Mammary epithelial cell (primary cell): ENCODE results near the gene USP9X.

ENCODE experiments used
- EZH2 ChIP-seq: IDR thresholded peaks from 2 replicates; pipeline ENCODE4 v1.6.1; 2012; ENCODE audit warnings: low read length, inconsistent platforms, borderline replicate concordance
- TF ChIP-seq, protein P1 (sequence below), 2 donors: IDR thresholded peaks in 1 of 2; conservative IDR thresholded peaks in 1 of 2; 2 replicates each; pipeline ENCODE4 v1.5.1; 2011 to 2012; ENCODE audit warnings: inconsistent platforms in 2 of 2, low read length in 2 of 2, mild to moderate bottlenecking in 2 of 2, control low read depth in 1 of 2, low read depth in 1 of 2; ENCODE audit not compliant: insufficient read depth in 1 of 2; ENCODE audit errors: extremely low read depth in 1 of 2

- TF ChIP-seq, protein P1, sequence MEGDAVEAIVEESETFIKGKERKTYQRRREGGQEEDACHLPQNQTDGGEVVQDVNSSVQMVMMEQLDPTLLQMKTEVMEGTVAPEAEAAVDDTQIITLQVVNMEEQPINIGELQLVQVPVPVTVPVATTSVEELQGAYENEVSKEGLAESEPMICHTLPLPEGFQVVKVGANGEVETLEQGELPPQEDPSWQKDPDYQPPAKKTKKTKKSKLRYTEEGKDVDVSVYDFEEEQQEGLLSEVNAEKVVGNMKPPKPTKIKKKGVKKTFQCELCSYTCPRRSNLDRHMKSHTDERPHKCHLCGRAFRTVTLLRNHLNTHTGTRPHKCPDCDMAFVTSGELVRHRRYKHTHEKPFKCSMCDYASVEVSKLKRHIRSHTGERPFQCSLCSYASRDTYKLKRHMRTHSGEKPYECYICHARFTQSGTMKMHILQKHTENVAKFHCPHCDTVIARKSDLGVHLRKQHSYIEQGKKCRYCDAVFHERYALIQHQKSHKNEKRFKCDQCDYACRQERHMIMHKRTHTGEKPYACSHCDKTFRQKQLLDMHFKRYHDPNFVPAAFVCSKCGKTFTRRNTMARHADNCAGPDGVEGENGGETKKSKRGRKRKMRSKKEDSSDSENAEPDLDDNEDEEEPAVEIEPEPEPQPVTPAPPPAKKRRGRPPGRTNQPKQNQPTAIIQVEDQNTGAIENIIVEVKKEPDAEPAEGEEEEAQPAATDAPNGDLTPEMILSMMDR (conservative IDR thresholded peaks at IDR 0.05 in 1 of 2, IDR thresholded peaks at IDR 0.05 in 1 of 2; ENCODE audit: extremely low read depth in 1 of 2, insufficient read depth in 1 of 2, low read depth in 1 of 2, low read length in 2 of 2) = no peak
- TF ChIP-seq EZH2 = no peak
Measured at GRCh38 chrX:41276661-41277506, 191.6 kb downstream of the USP9X start.
